Measurements from ENCODE around the gene EFNB1. TPM values are rescaled to one million over a fixed set of nuclear protein-coding genes. Genes with fewer than 3 reads are reported as not detected.

EFNB1 gene
- total and polyA plus RNA-seq, 2 of the 8 experiments (the other 6 are each of a cell fraction or from before 2014, with no cell fraction given) = 2.3 to 5.4 TPM

DNA sequence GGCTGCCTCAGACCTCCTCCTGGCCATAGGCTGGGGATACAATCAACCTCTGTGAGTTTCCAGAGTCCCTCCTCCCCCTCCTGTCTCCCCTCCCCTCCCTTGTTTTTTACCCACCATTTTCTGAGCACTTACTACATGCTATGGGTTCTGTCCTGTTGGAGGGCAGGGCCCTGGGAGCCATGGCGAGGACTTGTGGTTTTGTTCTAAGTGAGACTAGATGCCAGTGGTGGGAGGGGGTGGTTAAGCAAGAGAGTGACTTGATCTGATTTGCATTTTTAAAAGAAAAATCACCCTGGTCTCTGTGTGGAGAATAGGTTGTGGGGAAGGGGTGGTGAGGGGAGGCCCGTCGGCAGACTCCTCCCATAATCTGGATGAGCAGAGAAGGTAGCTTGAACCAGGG is 39.5 kb downstream of the EFNB1 start:
- Histone ChIP-seq H3K56ac (replicated peaks; ENCODE audit: insufficient read length, low read depth, low read length) (no peak overlapping the region), H2AFZ (ENCODE audit: low read length) (no peak overlapping the region), H3K23me2 (ENCODE audit: low read depth, low read length) (no peaks in the 10 kb centered on the region), H3K4me2 (ENCODE audit: insufficient read depth in 1 of 2, low read depth in 2 of 2, low read length in 2 of 2) (no peak overlapping the region), H3K36me3 (ENCODE audit: control insufficient read depth in 2 of 4, insufficient read depth in 4 of 4, low read length in 3 of 4) (no peaks in the 10 kb centered on the region), H4K5ac (ENCODE audit: insufficient read length, low read depth, low read length) (no peak overlapping the region), H2BK12ac (ENCODE audit: low read depth, low read length) (no peak overlapping the region), H3K27me3 (replicated peaks in 1 of 4; ENCODE audit: control insufficient read depth in 3 of 4, extremely low read depth in 1 of 4, insufficient read depth in 3 of 4, low read length in 3 of 4) (no peaks in the 10 kb centered on the region), H3K79me2 (ENCODE audit: control insufficient read depth in 1 of 2, insufficient read depth in 2 of 2, low read length in 2 of 2) (no peaks in the 10 kb centered on the region), H3K27ac (ENCODE audit: low read depth, low read length) (no peak overlapping the region), H3K4ac (replicated peaks; ENCODE audit: insufficient read length, low read depth, low read length) (no peak overlapping the region), H3K23ac (ENCODE audit: insufficient read length) (no peak overlapping the region), H4K91ac (replicated peaks; ENCODE audit: insufficient read length, low read length) (no peak overlapping the region), H2AK5ac (ENCODE audit: low read depth, low read length) (no peak overlapping the region), H2BK5ac (ENCODE audit: low read depth, low read length) (no peak overlapping the region), H2BK15ac (ENCODE audit: low read length) (no peak overlapping the region), H2BK20ac (ENCODE audit: low read length) (no peak overlapping the region), H3K14ac (ENCODE audit: insufficient read length) (no peak overlapping the region), H3K79me1 (ENCODE audit: low read depth, low read length) (no peaks in the 10 kb centered on the region), H4K8ac (ENCODE audit: extremely low read depth, insufficient read depth, low read length) (no peak overlapping the region), H2BK120ac (replicated peaks; ENCODE audit: low read depth, low read length) (no peak overlapping the region), H4K20me1 (replicated peaks in 1 of 2; ENCODE audit: control insufficient read depth in 1 of 2, insufficient read depth in 2 of 2, low read length in 2 of 2) (no peaks in the 10 kb centered on the region), H3K4me3 (ENCODE audit: extremely low read depth in 1 of 4, insufficient read depth in 2 of 4, low read depth in 3 of 4, low read length in 4 of 4) (no peak overlapping the region), H3K4me1 (replicated peaks in 1 of 4; ENCODE audit: control insufficient read depth in 3 of 4, insufficient read depth in 4 of 4, low read length in 3 of 4) (peaks cover 1 to 10% (median 6%) of the 10 kb centered on the region in 4 experiments; a peak in 6 of 7 replicates), H3K9me3 (ENCODE audit: insufficient read depth in 2 of 2, low read depth in 1 of 2, low read length in 1 of 2) (no peaks in the 10 kb centered on the region), H3K18ac (ENCODE audit: extremely low read depth, low read length) (no peak overlapping the region), H3K9ac (replicated peaks in 1 of 4; ENCODE audit: extremely low read depth in 1 of 4, low read depth in 3 of 4, low read length in 3 of 4) (no peak overlapping the region)
- TF ChIP-seq TEAD4 (IDR thresholded peaks at IDR 0.05; ENCODE audit: low read depth, low read length) = no peak
- TF ChIP-seq FOSL1 (IDR thresholded peaks at IDR 0.05; ENCODE audit: insufficient read depth, low read depth, low read length) = no peak
- no peak for TF ChIP-seq NANOG (IDR thresholded peaks at IDR 0.05; ENCODE audit: insufficient read depth, low read depth, low read length, poor library complexity, severe bottlenecking)
- no peak for TF ChIP-seq SUZ12 (IDR thresholded peaks at IDR 0.05; ENCODE audit: low read length)
- TF ChIP-seq TBP (IDR thresholded peaks at IDR 0.05; ENCODE audit: low read depth, low read length) = no peak
- no peak for TF ChIP-seq RNF2 (IDR thresholded peaks at IDR 0.05; ENCODE audit: borderline replicate concordance, low read depth, low read length, missing control alignments, poor library complexity, severe bottlenecking)
- no peak for TF ChIP-seq TCF12 (IDR thresholded peaks at IDR 0.05; ENCODE audit: low read depth, low read length)
- TF ChIP-seq SP1 (IDR thresholded peaks at IDR 0.05; ENCODE audit: low read depth, low read length) = no peak
- TF ChIP-seq EP300 (IDR thresholded peaks at IDR 0.05; ENCODE audit: borderline replicate concordance in 1 of 2, low read depth in 2 of 2, low read length in 2 of 2) = no peak
- TF ChIP-seq RBBP5 (IDR thresholded peaks at IDR 0.05; ENCODE audit: borderline replicate concordance, low read depth, low read length) = no peak
- 83% methylated on average over 1 of the region's 3 CpGs; no CpG with 5 or more reads in 1 of the 2 experiments for WGBS, 2 experiments (ENCODE audit: extremely low coverage in 1 of 2, insufficient coverage in 1 of 2, insufficient read length in 1 of 2, insufficient replicate concordance in 2 of 2, low coverage in 1 of 2, low lambda C conversion rate in 2 of 2, missing lambda C conversion rate in 1 of 2)
- ChIA-PET POLR2A (ENCODE audit: partially characterized antibody) (interaction anchor here (1.3 to 2.0 kb wide), 2 partner anchors 12 to 22 kb away, joined by 4 to 8 read pairs; no protein-coding TSS in a partner anchor), CTCF (ENCODE audit: partially characterized antibody) (interaction anchor here (1.0 kb wide), 1 partner anchor 25 kb away, joined by 3 read pairs; no protein-coding TSS in a partner anchor)
- DNase-seq (ENCODE audit: low read depth in 1 of 2, low spot score in 2 of 2) = no peak
- FAIRE-seq = no peak
